Stimulated activated effector memory CD8-positive, alpha-beta T cell treated with anti-CD3 and anti-CD28 coated beads, Interleukin-12 subunit alpha, Interleukin-12 subunit beta, amount 100 ng/mL, for 72 hours (primary cell): ENCODE results near the gene MEI4.
"Not testable (repeated sequence)": the region's sequence is repeated elsewhere in the genome, so short reads cannot be mapped to it uniquely, and the experiment has no call there.

ENCODE experiments used
- ATAC-seq: fragments of 150-1000 bp; cut with Tn5 transposase; 2 replicates; pipeline ENCODE4 v1.10.0; 2021
- DNase-seq, 2 donors: peaks; one replicate each; pipeline ENCODE4 v3.0.0; 2021 to 2022; ENCODE audit warnings: low spot score in 2 of 2
- H3K27ac Mint-ChIP-seq: one replicate; pipeline ENCODE4 v1.8.0; 2022; ENCODE audit warnings: mild to moderate bottlenecking, mixed read lengths
- H3K36me3 Mint-ChIP-seq: one replicate; pipeline ENCODE4 v1.8.0; 2022; ENCODE audit warnings: mild to moderate bottlenecking, mixed read lengths
- H3K4me1 Mint-ChIP-seq: one replicate; pipeline ENCODE4 v1.8.0; 2022; ENCODE audit warnings: mixed read lengths
- H3K4me3 Mint-ChIP-seq: one replicate; pipeline ENCODE4 v1.8.0; 2022; ENCODE audit warnings: mild to moderate bottlenecking, mixed read lengths
- H3K9me3 Mint-ChIP-seq: one replicate; pipeline ENCODE4 v1.8.0; 2022; ENCODE audit warnings: mixed read lengths

Gene MEI4

GRCh38 chr6:77655035-77655434, 2.2 kb downstream of the MEI4 start:
- peaks cover 14% of the 10 kb centered on the region for H3K9me3 Mint-ChIP-seq
- not testable (repeated sequence) for H3K4me1 Mint-ChIP-seq, DNase-seq, H3K36me3 Mint-ChIP-seq, H3K4me3 Mint-ChIP-seq, ATAC-seq, H3K27ac Mint-ChIP-seq

GRCh38 chr6:77656999-77657764, 4.3 kb downstream of the MEI4 start:
- DNase-seq (no peak), ATAC-seq (no peak)
- H3K4me1 Mint-ChIP-seq = no peaks in the 10 kb centered on the region
- H3K36me3 Mint-ChIP-seq = no peaks in the 10 kb centered on the region
- no peak overlapping the region for H3K4me3 Mint-ChIP-seq
- peaks cover 8% of the 10 kb centered on the region for H3K9me3 Mint-ChIP-seq
- no peak overlapping the region for H3K27ac Mint-ChIP-seq

GRCh38 chr6:77666340-77666739, 13.5 kb downstream of the MEI4 start:
- peaks cover 9% of the 10 kb centered on the region for H3K9me3 Mint-ChIP-seq
- H3K27ac Mint-ChIP-seq = no peak overlapping the region
- H3K4me3 Mint-ChIP-seq = no peak overlapping the region
- no peaks in the 10 kb centered on the region for H3K4me1 Mint-ChIP-seq
- no peak for ATAC-seq
- no peaks in the 10 kb centered on the region for H3K36me3 Mint-ChIP-seq
- no peak for DNase-seq

- no peak overlapping the region for H3K27ac Mint-ChIP-seq
- H3K4me1 Mint-ChIP-seq = no peaks in the 10 kb centered on the region
- H3K4me3 Mint-ChIP-seq = no peak overlapping the region
- peaks cover 9% of the 10 kb centered on the region for H3K9me3 Mint-ChIP-seq
- DNase-seq (no peak), ATAC-seq (no peak)
- H3K36me3 Mint-ChIP-seq = no peaks in the 10 kb centered on the region
Measured at GRCh38 chr6:77666846-77667245, 14.0 kb downstream of the MEI4 start.

- H3K4me1 Mint-ChIP-seq = no peaks in the 10 kb centered on the region
- H3K9me3 Mint-ChIP-seq = peaks cover 6% of the 10 kb centered on the region
- no peak overlapping the region for H3K4me3 Mint-ChIP-seq
- DNase-seq (no peak), ATAC-seq (no peak)
- no peaks in the 10 kb centered on the region for H3K36me3 Mint-ChIP-seq
- no peak overlapping the region for H3K27ac Mint-ChIP-seq
Measured at GRCh38 chr6:77669913-77670312, 17.1 kb downstream of the MEI4 start.

- DNase-seq (no peak), ATAC-seq (no peak)
- Mint-ChIP-seq H3K36me3 (no peaks in the 10 kb centered on the region), H3K9me3 (no peaks in the 10 kb centered on the region), H3K4me3 (no peak overlapping the region), H3K27ac (no peak overlapping the region), H3K4me1 (no peaks in the 10 kb centered on the region)
Measured at GRCh38 chr6:77674211-77674610, 21.4 kb downstream of the MEI4 start.

GRCh38 chr6:77678048-77678447, 25.2 kb downstream of the MEI4 start:
- H3K27ac Mint-ChIP-seq = no peak overlapping the region
- no peaks in the 10 kb centered on the region for H3K36me3 Mint-ChIP-seq
- H3K9me3 Mint-ChIP-seq = peaks cover 3% of the 10 kb centered on the region
- no peaks in the 10 kb centered on the region for H3K4me1 Mint-ChIP-seq
- H3K4me3 Mint-ChIP-seq = no peak overlapping the region
- DNase-seq (no peak), ATAC-seq (no peak)

GRCh38 chr6:77683515-77683914, 30.7 kb downstream of the MEI4 start:
- H3K4me1 Mint-ChIP-seq = no peaks in the 10 kb centered on the region
- no peaks in the 10 kb centered on the region for H3K36me3 Mint-ChIP-seq
- H3K9me3 Mint-ChIP-seq = peaks cover 9% of the 10 kb centered on the region
- H3K27ac Mint-ChIP-seq = no peak overlapping the region
- DNase-seq (no peak), ATAC-seq (no peak)
- no peak overlapping the region for H3K4me3 Mint-ChIP-seq

- DNase-seq (no peak), ATAC-seq (no peak)
- Mint-ChIP-seq H3K4me1 (no peaks in the 10 kb centered on the region), H3K27ac (no peak overlapping the region), H3K36me3 (no peaks in the 10 kb centered on the region), H3K4me3 (no peak overlapping the region), H3K9me3 (peaks cover 9% of the 10 kb centered on the region)
Measured at GRCh38 chr6:77686931-77687330, 34.1 kb downstream of the MEI4 start.

GRCh38 chr6:77688649-77689048, 35.8 kb downstream of the MEI4 start:
- Mint-ChIP-seq H3K27ac (no peak overlapping the region), H3K4me1 (no peaks in the 10 kb centered on the region), H3K4me3 (no peak overlapping the region), H3K36me3 (no peaks in the 10 kb centered on the region), H3K9me3 (peaks cover 9% of the 10 kb centered on the region)
- no peak for ATAC-seq
- DNase-seq = no peak

- H3K27ac Mint-ChIP-seq, H3K36me3 Mint-ChIP-seq, H3K4me3 Mint-ChIP-seq, ATAC-seq, DNase-seq, H3K4me1 Mint-ChIP-seq: not testable (repeated sequence)
- peaks cover 10% of the 10 kb centered on the region for H3K9me3 Mint-ChIP-seq
Measured at GRCh38 chr6:77700095-77700494, 47.3 kb downstream of the MEI4 start.

GRCh38 chr6:77707603-77708002, 54.8 kb downstream of the MEI4 start:
- ATAC-seq = no peak
- Mint-ChIP-seq H3K27ac (no peak overlapping the region), H3K36me3 (no peaks in the 10 kb centered on the region), H3K4me3 (no peak overlapping the region), H3K4me1 (no peaks in the 10 kb centered on the region), H3K9me3 (peaks cover 16% of the 10 kb centered on the region)
- no peak for DNase-seq

GRCh38 chr6:77715588-77715987, 62.7 kb downstream of the MEI4 start:
- H3K4me1 Mint-ChIP-seq = no peaks in the 10 kb centered on the region

GRCh38 chr6:77716311-77716710, 63.5 kb downstream of the MEI4 start:
- DNase-seq (no peak), ATAC-seq (no peak)
- Mint-ChIP-seq H3K9me3 (peaks cover 7% of the 10 kb centered on the region), H3K27ac (no peak overlapping the region), H3K4me1 (no peaks in the 10 kb centered on the region), H3K4me3 (no peak overlapping the region), H3K36me3 (no peaks in the 10 kb centered on the region)

More at GRCh38 chr6:77715588-77715987, 62.7 kb downstream of the MEI4 start:
- DNase-seq (no peak), ATAC-seq (no peak)
- Mint-ChIP-seq H3K36me3 (no peaks in the 10 kb centered on the region), H3K27ac (no peak overlapping the region), H3K9me3 (peaks cover 7% of the 10 kb centered on the region), H3K4me3 (no peak overlapping the region)

GRCh38 chr6:77736010-77736409, 83.2 kb downstream of the MEI4 start:
- H3K36me3 Mint-ChIP-seq, H3K4me1 Mint-ChIP-seq, DNase-seq, H3K4me3 Mint-ChIP-seq, ATAC-seq, H3K27ac Mint-ChIP-seq: not testable (repeated sequence)
- peaks cover 20% of the 10 kb centered on the region for H3K9me3 Mint-ChIP-seq

- Mint-ChIP-seq H3K4me1 (no peaks in the 10 kb centered on the region), H3K4me3 (no peak overlapping the region), H3K9me3 (peaks cover 18% of the 10 kb centered on the region), H3K36me3 (no peaks in the 10 kb centered on the region), H3K27ac (no peak overlapping the region)
- ATAC-seq = no peak
- no peak for DNase-seq
Measured at GRCh38 chr6:77740380-77740779, 87.5 kb downstream of the MEI4 start.
